Adrenal gland (tissue), 5 donors: Measurements from ENCODE around the gene ACRV1.

Experiments
- POLR2A ChIP-seq, 2 donors: fragments of 450-650 bp; IDR thresholded peaks; one replicate each; pipeline ENCODE4 v1.6.1; 2017; ENCODE audit warnings: antibody characterized with exemption in 2 of 2, mild to moderate bottlenecking in 2 of 2, moderate library complexity in 1 of 2
- TF ChIP-seq, protein P1 (sequence below), 6 experiments: fragments of 450-650 bp in 4 of 6; fragments of 200-600 bp in 2 of 6; sonication (generic) in 1 of 6; IDR thresholded peaks; 1 replicate in 5 of 6; 2 replicates in 1 of 6; pipeline versions ENCODE4 v1.5.1 to v1.8.0; 2016 to 2021; ENCODE audit warnings: antibody characterized with exemption in 6 of 6, mild to moderate bottlenecking in 2 of 6, moderate library complexity in 1 of 6
- donor health status: DM: no; HTN: no; CAD: no.

- TF ChIP-seq, protein P1, sequence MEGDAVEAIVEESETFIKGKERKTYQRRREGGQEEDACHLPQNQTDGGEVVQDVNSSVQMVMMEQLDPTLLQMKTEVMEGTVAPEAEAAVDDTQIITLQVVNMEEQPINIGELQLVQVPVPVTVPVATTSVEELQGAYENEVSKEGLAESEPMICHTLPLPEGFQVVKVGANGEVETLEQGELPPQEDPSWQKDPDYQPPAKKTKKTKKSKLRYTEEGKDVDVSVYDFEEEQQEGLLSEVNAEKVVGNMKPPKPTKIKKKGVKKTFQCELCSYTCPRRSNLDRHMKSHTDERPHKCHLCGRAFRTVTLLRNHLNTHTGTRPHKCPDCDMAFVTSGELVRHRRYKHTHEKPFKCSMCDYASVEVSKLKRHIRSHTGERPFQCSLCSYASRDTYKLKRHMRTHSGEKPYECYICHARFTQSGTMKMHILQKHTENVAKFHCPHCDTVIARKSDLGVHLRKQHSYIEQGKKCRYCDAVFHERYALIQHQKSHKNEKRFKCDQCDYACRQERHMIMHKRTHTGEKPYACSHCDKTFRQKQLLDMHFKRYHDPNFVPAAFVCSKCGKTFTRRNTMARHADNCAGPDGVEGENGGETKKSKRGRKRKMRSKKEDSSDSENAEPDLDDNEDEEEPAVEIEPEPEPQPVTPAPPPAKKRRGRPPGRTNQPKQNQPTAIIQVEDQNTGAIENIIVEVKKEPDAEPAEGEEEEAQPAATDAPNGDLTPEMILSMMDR (IDR thresholded peaks at IDR 0.05), result no peak
- TF ChIP-seq POLR2A (IDR thresholded peaks at IDR 0.05), result no peak
Measured at GRCh38 chr11:125645871-125646270, 34.8 kb downstream of the ACRV1 start.
